OCI-LY7 (cell line): ENCODE results near the gene DYNC1I1. TPM values are rescaled to one million over a fixed set of nuclear protein-coding genes. Genes with fewer than 3 reads are reported as not detected.

Source experiments
- BruUV-seq: library from RNA; stranded (reverse); fragments of 400-500 nt; replicated peaks from 2 replicates; lab custom pipeline; 2021; lab: Mats Ljungman, UMichigan
- CTCF ChIA-PET: fragments of 300-600 bp; sonication (Branson Sonifier 250); formaldehyde crosslinking; loops from one replicate; lab custom pipeline; 2022; ENCODE audit warnings: antibody characterized with exemption; ENCODE audit not compliant: unreplicated experiment; lab: Charles Lee
- POLR2A ChIA-PET: fragments of 300-600 bp; sonication (Branson Sonifier 250); formaldehyde crosslinking; loops from one replicate; lab custom pipeline; 2022; ENCODE audit warnings: antibody characterized with exemption; lab: Charles Lee
- DNase-seq: peaks from one replicate; pipeline ENCODE4 v3.0.0-alpha.2; 2015; ENCODE audit warnings: low spot score
- H2AFZ ChIP-seq: fragments of 200-600 bp; sonication (generic), shearing (Covaris generic); 2 replicates; pipeline ENCODE4 v1.6.1; 2014; ENCODE audit warnings: mild to moderate bottlenecking, antibody characterized with exemption, low read length, moderate library complexity
- H3K27ac ChIP-seq: fragments of 200-600 bp; sonication (generic); 2 replicates; pipeline ENCODE4 v1.5.1; 2014; ENCODE audit warnings: mixed run types, low read depth, mild to moderate bottlenecking, moderate library complexity, low read length, inconsistent platforms; ENCODE audit not compliant: poor library complexity, severe bottlenecking
- H3K36me3 ChIP-seq: fragments of 200-600 bp; sonication (generic); 2 replicates; pipeline ENCODE4 v1.6.1; 2014; ENCODE audit warnings: mild to moderate bottlenecking, antibody characterized with exemption, low read length, moderate library complexity, mixed read lengths; ENCODE audit not compliant: insufficient read depth
- H3K4me1 ChIP-seq: fragments of 200-600 bp; sonication (generic); 2 replicates; pipeline ENCODE4 v1.5.1; 2014; ENCODE audit warnings: mild to moderate bottlenecking, low read length; ENCODE audit not compliant: insufficient read depth, poor library complexity, severe bottlenecking
- H3K4me2 ChIP-seq: fragments of 200-600 bp; sonication (generic); 2 replicates; pipeline ENCODE4 v1.6.1; 2014; ENCODE audit warnings: mild to moderate bottlenecking, low read length
- H3K4me3 ChIP-seq: fragments of 200-600 bp; sonication (generic); 2 replicates; pipeline ENCODE4 v1.5.1; 2014; ENCODE audit warnings: mild to moderate bottlenecking, low read depth, low read length; ENCODE audit not compliant: poor library complexity, severe bottlenecking
- H3K79me2 ChIP-seq: fragments of 200-600 bp; sonication (generic); 2 replicates; pipeline ENCODE4 v1.6.1; 2016; ENCODE audit warnings: low read depth, mild to moderate bottlenecking, low read length, moderate library complexity, mixed read lengths; ENCODE audit not compliant: insufficient read depth
- H3K9me2 ChIP-seq: fragments of 200-600 bp; sonication (generic); 2 replicates; pipeline ENCODE4 v1.6.1; 2016; ENCODE audit warnings: mild to moderate bottlenecking, low read length, mixed read lengths; ENCODE audit not compliant: insufficient read depth
- H3K9me3 ChIP-seq: fragments of 200-600 bp; sonication (generic); 2 replicates; pipeline ENCODE4 v1.6.1; 2014; ENCODE audit warnings: mild to moderate bottlenecking, mixed run types, low read length, mixed read lengths
- H4K20me1 ChIP-seq: fragments of 200-600 bp; sonication (generic); 2 replicates; pipeline ENCODE4 v1.6.1; 2014; ENCODE audit warnings: mild to moderate bottlenecking, antibody characterized with exemption, low read length, moderate library complexity, mixed read lengths; ENCODE audit not compliant: insufficient read depth
- CTCF ChIP-seq: fragments of 200-600 bp; sonication (generic); conservative IDR thresholded peaks from 2 replicates; pipeline ENCODE4 v1.5.1; 2014; ENCODE audit warnings: mild to moderate bottlenecking, antibody characterized with exemption, low read length, moderate library complexity, mixed read lengths
- EZH2phosphoT487 ChIP-seq: fragments of 200-600 bp; sonication (generic); IDR thresholded peaks from 2 replicates; pipeline ENCODE4 v1.6.1; 2018; ENCODE audit warnings: low read depth, borderline replicate concordance, mild to moderate bottlenecking, mixed run types, antibody characterized with exemption, low read length, moderate library complexity, mixed read lengths
- intact Hi-C: fragments of 100-400 bp; cut with micrococcal nuclease; formaldehyde crosslinking; loops from one replicate; pipeline ENCODE4 v1.10.0; 2022; ENCODE audit not compliant: unreplicated experiment
- total RNA-seq, 2 experiments: library from RNA; depleted of rRNA in 1 of 2; stranded (reverse); fragments of >200 nt in 1 of 2; shearing (Covaris generic) in 1 of 2; gene quantifications; 2 replicates each; pipeline ENCODE4 v1.2.3, GENCODE V29; 2014 to 2022

Gene DYNC1I1
- total RNA-seq, 2 experiments from 2014 or later = not detected

- no peak for TF ChIP-seq CTCF
- no peak for TF ChIP-seq EZH2phosphoT487
- BruUV-seq = no TSS peak
These were observed 283.4 kb downstream of the DYNC1I1 start for GRCh38 chr7:96055717-96056116.

GRCh38 chr7:96059075-96059474, 286.7 kb downstream of the DYNC1I1 start:
- Histone ChIP-seq H3K4me1 (no peaks in the 10 kb centered on the region), H3K4me3 (no peak overlapping the region), H4K20me1 (no peaks in the 10 kb centered on the region), H2AFZ (no peak overlapping the region), H3K9me2 (no peaks in the 10 kb centered on the region), H3K9me3 (no peaks in the 10 kb centered on the region), H3K27ac (no peak overlapping the region), H3K79me2 (no peaks in the 10 kb centered on the region), H3K4me2 (no peak overlapping the region), H3K36me3 (no peaks in the 10 kb centered on the region)
- no peak for TF ChIP-seq CTCF
- no peak for TF ChIP-seq EZH2phosphoT487
- CTCF ChIA-PET = no interaction called here
- intact Hi-C loops = no loop called here
- POLR2A ChIA-PET = interaction anchor here (0.7 kb wide), 1 partner anchor 26 kb away, joined by 3 read pairs; no protein-coding TSS in a partner anchor
- BruUV-seq = no TSS peak
- no peak for DNase-seq

More at GRCh38 chr7:96055717-96056116, 283.4 kb downstream of the DYNC1I1 start:
- Histone ChIP-seq H3K9me2 (no peaks in the 10 kb centered on the region), H3K79me2 (no peaks in the 10 kb centered on the region), H3K4me1 (no peaks in the 10 kb centered on the region), H2AFZ (no peak overlapping the region), H3K4me2 (no peak overlapping the region), H4K20me1 (no peaks in the 10 kb centered on the region), H3K4me3 (no peak overlapping the region), H3K9me3 (no peaks in the 10 kb centered on the region), H3K27ac (no peak overlapping the region), H3K36me3 (no peaks in the 10 kb centered on the region)
- intact Hi-C loops = no loop called here
- ChIA-PET CTCF (no interaction called here), POLR2A (no interaction called here)
- DNase-seq = no peak

- no peaks in the 10 kb centered on the region for H3K36me3 ChIP-seq
- no peak overlapping the region for H3K4me2 ChIP-seq
- H2AFZ ChIP-seq = no peak overlapping the region
- DNase-seq = no peak
- POLR2A ChIA-PET = no interaction called here
- CTCF ChIA-PET = no interaction called here
- intact Hi-C loops = no loop called here
- no peaks in the 10 kb centered on the region for H3K9me2 ChIP-seq
- no peaks in the 10 kb centered on the region for H3K9me3 ChIP-seq
- no peak for TF ChIP-seq EZH2phosphoT487
- TF ChIP-seq CTCF = no peak
- no peaks in the 10 kb centered on the region for H3K79me2 ChIP-seq
- no peaks in the 10 kb centered on the region for H4K20me1 ChIP-seq
- no peak overlapping the region for H3K4me3 ChIP-seq
- no TSS peak for BruUV-seq
- no peaks in the 10 kb centered on the region for H3K4me1 ChIP-seq
- no peak overlapping the region for H3K27ac ChIP-seq
These were observed 288.7 kb downstream of the DYNC1I1 start for GRCh38 chr7:96061009-96061408.
